WTC11 (cell line): Measurements from ENCODE around the gene ZBTB39.

Source experiments
- AR ChIP-seq: fragments of 250-450 bp; sonication (Bioruptor Pico); IDR thresholded peaks from 2 replicates; pipeline ENCODE4 v1.9.0; 2021; ENCODE audit warnings: mild to moderate bottlenecking
- CTCF ChIP-seq: fragments of 200-600 bp; IDR thresholded peaks from 2 replicates; pipeline ENCODE4 v1.8.0; 2022; ENCODE audit warnings: antibody characterized with exemption
- ESRRA ChIP-seq: sonication (generic); formaldehyde crosslinking; IDR thresholded peaks from 2 replicates; pipeline ENCODE4 v1.8.1; 2022; ENCODE audit warnings: mild to moderate bottlenecking, missing genetic modification reagents, borderline replicate concordance
- JAZF1 ChIP-seq: fragments of 250-450 bp; sonication (Bioruptor Pico); IDR thresholded peaks from 2 replicates; pipeline ENCODE4 v1.9.0; 2021; ENCODE audit warnings: moderate library complexity, mild to moderate bottlenecking, inconsistent platforms
- JUN ChIP-seq: sonication (generic); formaldehyde crosslinking; IDR thresholded peaks from 2 replicates; pipeline ENCODE4 v1.8.0; 2023; ENCODE audit warnings: mild to moderate bottlenecking, missing genetic modification reagents
- NFE2L1 ChIP-seq: sonication (generic); formaldehyde crosslinking; IDR thresholded peaks from 2 replicates; pipeline ENCODE4 v1.8.1; 2023; ENCODE audit warnings: missing genetic modification reagents
- NR3C1 ChIP-seq: sonication (generic); formaldehyde crosslinking; conservative IDR thresholded peaks from 2 replicates; pipeline ENCODE4 v1.8.1; 2023; ENCODE audit warnings: low read depth, mild to moderate bottlenecking, missing genetic modification reagents
- ZBTB21 ChIP-seq: sonication (generic); formaldehyde crosslinking; IDR thresholded peaks from 2 replicates; pipeline ENCODE4 v1.8.1; 2023; ENCODE audit warnings: mild to moderate bottlenecking, missing genetic modification reagents, borderline replicate concordance
- TF ChIP-seq, protein P1 (sequence below): sonication (generic); formaldehyde crosslinking; IDR thresholded peaks from 2 replicates; pipeline ENCODE4 v1.8.1; 2022; ENCODE audit warnings: low read depth, missing genetic modification reagents, borderline replicate concordance
- TF ChIP-seq, protein P2 (sequence below): sonication (generic); formaldehyde crosslinking; IDR thresholded peaks from 2 replicates; pipeline ENCODE4 v1.8.0; 2022; ENCODE audit warnings: mild to moderate bottlenecking, missing genetic modification reagents
- TF ChIP-seq, protein P3 (sequence below): sonication (generic); formaldehyde crosslinking; IDR thresholded peaks from 2 replicates; pipeline ENCODE4 v1.8.0; 2023; ENCODE audit warnings: missing genetic modification reagents, mild to moderate bottlenecking, borderline replicate concordance

- no peak for TF ChIP-seq CTCF
- no peak for TF ChIP-seq JUN (CRISPR knock-in tag)
- no peak for TF ChIP-seq NFE2L1 (CRISPR knock-in tag)
- TF ChIP-seq, protein P1, sequence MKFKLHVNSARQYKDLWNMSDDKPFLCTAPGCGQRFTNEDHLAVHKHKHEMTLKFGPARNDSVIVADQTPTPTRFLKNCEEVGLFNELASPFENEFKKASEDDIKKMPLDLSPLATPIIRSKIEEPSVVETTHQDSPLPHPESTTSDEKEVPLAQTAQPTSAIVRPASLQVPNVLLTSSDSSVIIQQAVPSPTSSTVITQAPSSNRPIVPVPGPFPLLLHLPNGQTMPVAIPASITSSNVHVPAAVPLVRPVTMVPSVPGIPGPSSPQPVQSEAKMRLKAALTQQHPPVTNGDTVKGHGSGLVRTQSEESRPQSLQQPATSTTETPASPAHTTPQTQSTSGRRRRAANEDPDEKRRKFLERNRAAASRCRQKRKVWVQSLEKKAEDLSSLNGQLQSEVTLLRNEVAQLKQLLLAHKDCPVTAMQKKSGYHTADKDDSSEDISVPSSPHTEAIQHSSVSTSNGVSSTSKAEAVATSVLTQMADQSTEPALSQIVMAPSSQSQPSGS, result no peak
- no peak for TF ChIP-seq JAZF1 (CRISPR knock-in tag)
- no peak for TF ChIP-seq ESRRA (CRISPR knock-in tag)
- no peak for TF ChIP-seq AR (CRISPR knock-in tag)
- TF ChIP-seq, protein P2, sequence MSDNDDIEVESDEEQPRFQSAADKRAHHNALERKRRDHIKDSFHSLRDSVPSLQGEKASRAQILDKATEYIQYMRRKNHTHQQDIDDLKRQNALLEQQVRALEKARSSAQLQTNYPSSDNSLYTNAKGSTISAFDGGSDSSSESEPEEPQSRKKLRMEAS (CRISPR knock-in tag), result no peak
- TF ChIP-seq ZBTB21 (CRISPR knock-in tag), result no peak
- no peak for TF ChIP-seq NR3C1
- TF ChIP-seq, protein P3, sequence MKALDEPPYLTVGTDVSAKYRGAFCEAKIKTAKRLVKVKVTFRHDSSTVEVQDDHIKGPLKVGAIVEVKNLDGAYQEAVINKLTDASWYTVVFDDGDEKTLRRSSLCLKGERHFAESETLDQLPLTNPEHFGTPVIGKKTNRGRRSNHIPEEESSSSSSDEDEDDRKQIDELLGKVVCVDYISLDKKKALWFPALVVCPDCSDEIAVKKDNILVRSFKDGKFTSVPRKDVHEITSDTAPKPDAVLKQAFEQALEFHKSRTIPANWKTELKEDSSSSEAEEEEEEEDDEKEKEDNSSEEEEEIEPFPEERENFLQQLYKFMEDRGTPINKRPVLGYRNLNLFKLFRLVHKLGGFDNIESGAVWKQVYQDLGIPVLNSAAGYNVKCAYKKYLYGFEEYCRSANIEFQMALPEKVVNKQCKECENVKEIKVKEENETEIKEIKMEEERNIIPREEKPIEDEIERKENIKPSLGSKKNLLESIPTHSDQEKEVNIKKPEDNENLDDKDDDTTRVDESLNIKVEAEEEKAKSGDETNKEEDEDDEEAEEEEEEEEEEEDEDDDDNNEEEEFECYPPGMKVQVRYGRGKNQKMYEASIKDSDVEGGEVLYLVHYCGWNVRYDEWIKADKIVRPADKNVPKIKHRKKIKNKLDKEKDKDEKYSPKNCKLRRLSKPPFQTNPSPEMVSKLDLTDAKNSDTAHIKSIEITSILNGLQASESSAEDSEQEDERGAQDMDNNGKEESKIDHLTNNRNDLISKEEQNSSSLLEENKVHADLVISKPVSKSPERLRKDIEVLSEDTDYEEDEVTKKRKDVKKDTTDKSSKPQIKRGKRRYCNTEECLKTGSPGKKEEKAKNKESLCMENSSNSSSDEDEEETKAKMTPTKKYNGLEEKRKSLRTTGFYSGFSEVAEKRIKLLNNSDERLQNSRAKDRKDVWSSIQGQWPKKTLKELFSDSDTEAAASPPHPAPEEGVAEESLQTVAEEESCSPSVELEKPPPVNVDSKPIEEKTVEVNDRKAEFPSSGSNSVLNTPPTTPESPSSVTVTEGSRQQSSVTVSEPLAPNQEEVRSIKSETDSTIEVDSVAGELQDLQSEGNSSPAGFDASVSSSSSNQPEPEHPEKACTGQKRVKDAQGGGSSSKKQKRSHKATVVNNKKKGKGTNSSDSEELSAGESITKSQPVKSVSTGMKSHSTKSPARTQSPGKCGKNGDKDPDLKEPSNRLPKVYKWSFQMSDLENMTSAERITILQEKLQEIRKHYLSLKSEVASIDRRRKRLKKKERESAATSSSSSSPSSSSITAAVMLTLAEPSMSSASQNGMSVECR (CRISPR knock-in tag), result no peak
These were observed 57.5 kb downstream of the ZBTB39 start for GRCh38 chr12:56948881-56949280.
